Occipital lobe (tissue), 3 donors: ENCODE results near the gene GINM1. TPM values are rescaled to one million over a fixed set of nuclear protein-coding genes. Genes with fewer than 3 reads are reported as not detected.

ENCODE experiments used
- DNase-seq: peaks from one replicate; lab custom pipeline; 2025; lab: John Stamatoyannopoulos, UW
- small RNA-seq: library from RNA; depleted of rRNA; stranded (forward); fragments of <200 nt; gene quantifications from one replicate; pipeline ENCODE3, GENCODE V24; 2014
- total RNA-seq: library from RNA; depleted of rRNA; stranded (reverse); fragments of >200 nt; gene quantifications from one replicate; pipeline ENCODE4 v1.2.3, GENCODE V29; 2014

GINM1 gene
- total RNA-seq, 1 donor from 2014 or later = 28.4 TPM

DNA sequence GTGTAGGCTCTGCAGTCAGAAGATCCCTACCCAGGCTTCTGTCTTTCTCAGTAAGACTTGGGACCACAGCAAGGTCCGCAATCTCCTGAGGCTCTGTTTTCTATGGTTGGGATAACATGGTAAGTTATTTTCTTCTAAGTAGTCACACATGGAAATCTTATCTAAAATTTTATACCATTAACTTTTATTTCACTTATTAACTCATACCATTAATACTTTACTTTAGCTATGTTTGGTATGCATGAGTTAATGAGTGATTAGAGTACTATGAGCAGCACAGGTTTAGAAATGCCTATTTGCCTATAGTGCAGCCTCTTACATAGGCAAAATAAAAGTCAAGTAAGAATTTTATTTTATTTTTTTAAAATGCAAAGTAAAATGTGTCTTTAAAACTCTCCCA is 27.2 kb downstream of the GINM1 start:
- DNase-seq = no peak

GRCh38 chr6:149600508-149600907 is 34.3 kb downstream of the GINM1 start:
- DNase-seq = no peak

- no peak for DNase-seq
These were observed 42.3 kb downstream of the GINM1 start for GRCh38 chr6:149608381-149608982.

GRCh38 chr6:149614337-149614736 is 48.2 kb downstream of the GINM1 start:
- DNase-seq = no peak

DNA sequence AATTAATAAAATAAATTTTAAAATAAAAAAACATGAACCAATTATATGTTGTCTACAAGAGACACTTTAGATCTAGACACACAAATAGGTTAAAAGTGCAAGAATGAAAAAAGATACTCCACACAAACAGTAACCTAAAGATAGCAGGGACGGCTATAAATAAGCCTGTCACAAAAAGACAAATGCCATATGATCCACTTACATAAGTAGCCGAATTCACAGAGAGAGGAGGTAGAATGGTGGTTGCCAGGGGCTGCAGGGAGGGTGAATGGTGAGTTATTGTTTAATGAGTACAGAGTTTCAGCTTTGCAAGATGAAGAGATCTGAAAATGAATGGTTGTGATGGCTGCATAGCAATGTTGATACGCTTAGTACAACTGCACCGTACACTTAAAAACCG is 49.6 kb downstream of the GINM1 start:
- DNase-seq = no peak

GRCh38 chr6:149627672-149628071 is 61.5 kb downstream of the GINM1 start:
- no peak for DNase-seq

- no peak for DNase-seq
These were observed 62.8 kb downstream of the GINM1 start for GRCh38 chr6:149628875-149629510.

DNA sequence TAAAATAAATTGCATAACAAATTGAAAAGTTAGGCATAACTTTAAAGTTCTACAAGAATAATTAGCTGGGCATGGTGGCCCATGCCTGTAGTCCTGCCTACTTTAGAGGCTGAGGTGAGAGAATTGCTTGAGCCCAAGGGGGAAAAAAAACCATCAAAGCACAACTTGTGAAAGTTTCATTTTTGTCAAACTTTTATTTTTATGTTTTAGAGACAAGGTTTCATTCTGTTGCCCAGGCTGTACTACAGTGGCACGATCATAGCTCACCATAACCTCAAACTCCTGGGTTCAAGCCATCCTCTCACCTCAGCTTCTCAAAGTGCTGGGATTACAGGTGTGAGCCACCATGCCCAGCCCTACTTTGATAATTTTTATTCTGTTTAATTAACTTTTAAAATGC is 68.1 kb downstream of the GINM1 start:
- no peak for DNase-seq

- DNase-seq = no peak
These were observed 69.9 kb downstream of the GINM1 start for GRCh38 chr6:149636124-149636523.

Small RNAs within 50 kb of the gene (small RNA-seq; reads per million reads assigned to genes)
- gene RF00019 (not detected), gene RF00410 (not detected), gene RNU7-3P (not detected)

Other genes starting within 250 kb of the GINM1 start
- 43.4 TPM for gene TAB2, start 248.7 kb upstream of the GINM1 start, total RNA-seq
- 7.3 TPM for gene SUMO4, start 166.1 kb upstream of the GINM1 start, total RNA-seq
- gene ZC3H12D, start 81.4 kb upstream of the GINM1 start, total RNA-seq = 1.1 TPM
- gene PPIL4, start 20.3 kb upstream of the GINM1 start, total RNA-seq = 38.1 TPM
- gene KATNA1, start 82.3 kb downstream of the GINM1 start, total RNA-seq = 28.5 TPM
- gene LATS1, start 151.7 kb downstream of the GINM1 start, total RNA-seq = 29.5 TPM
- 23.9 TPM for gene NUP43, start 180.2 kb downstream of the GINM1 start, total RNA-seq
- gene PCMT1, start 183.4 kb downstream of the GINM1 start, total RNA-seq = 173 TPM